Natural killer cell treated with Interleukin-12 subunit alpha and Interleukin-12 subunit beta and Interleukin-15 and Interleukin-18, amount 100 ng/mL, for 72 hours (primary cell): ENCODE data around the gene TAF11L10. TPM values are rescaled to one million over a fixed set of nuclear protein-coding genes. Genes with fewer than 3 reads are reported as not detected.
"Not testable (repeated sequence)": the region's sequence is repeated elsewhere in the genome, so short reads cannot be mapped to it uniquely, and the experiment has no call there.

Experiments
- ATAC-seq, 2 donors: fragments of 150-1000 bp; cut with Tn5 transposase in 1 of 2; sonication (Bioruptor Pico), chemical (Tn5 transposase) in 1 of 2; 2 replicates each; pipeline ENCODE4 v1.10.0; 2021
- DNase-seq: peaks from one replicate; pipeline ENCODE4 v3.0.0; 2022; ENCODE audit warnings: low spot score
- H3K27ac Mint-ChIP-seq, 2 donors: 1 replicate in 1 of 2; 2 replicates in 1 of 2; pipeline ENCODE4 v1.8.0; 2022; ENCODE audit warnings: mixed read lengths in 2 of 2, mild to moderate bottlenecking in 1 of 2, moderate library complexity in 1 of 2
- H3K27me3 Mint-ChIP-seq, 2 donors: 1 replicate in 1 of 2; 2 replicates in 1 of 2; pipeline ENCODE4 v1.8.0; 2022; ENCODE audit warnings: mixed read lengths in 2 of 2
- H3K36me3 Mint-ChIP-seq: one replicate; pipeline ENCODE4 v1.8.0; 2022; ENCODE audit warnings: mixed read lengths
- H3K4me1 Mint-ChIP-seq, 2 donors: 1 replicate in 1 of 2; 2 replicates in 1 of 2; pipeline ENCODE4 v1.8.0; 2022; ENCODE audit warnings: low read depth in 2 of 2, mixed read lengths in 2 of 2, mild to moderate bottlenecking in 1 of 2
- H3K4me3 Mint-ChIP-seq: one replicate; pipeline ENCODE4 v1.8.0; 2022; ENCODE audit warnings: mixed read lengths
- H3K9me3 Mint-ChIP-seq: 2 replicates; pipeline ENCODE4 v1.8.0; 2022; ENCODE audit warnings: mixed read lengths
- total RNA-seq, 2 donors: library from RNA; stranded (reverse); gene quantifications; one replicate each; pipeline ENCODE4 v1.2.3, GENCODE V29; 2022

The TAF11L10 gene
- total RNA-seq = not detected

GRCh38 chr5:17597728-17598127, at the start of gene TAF11L10:
Gene TAF11L10 (minus strand): TSS chr5:17597828.
- H3K27ac Mint-ChIP-seq, H3K4me1 Mint-ChIP-seq, DNase-seq, ATAC-seq, H3K9me3 Mint-ChIP-seq, H3K4me3 Mint-ChIP-seq, H3K27me3 Mint-ChIP-seq, H3K36me3 Mint-ChIP-seq: not testable (repeated sequence)

GRCh38 chr5:17634160-17634559, 36.5 kb upstream of the TAF11L10 start, which contains the start of gene TAF11L14:
Gene TAF11L14 (plus strand): TSS chr5:17634460.
- Mint-ChIP-seq H3K9me3 (peaks cover 5% of the 10 kb centered on the region), H3K4me1 (no peaks in the 10 kb centered on the region), H3K36me3 (peaks cover 4% of the 10 kb centered on the region), H3K27ac (no peak within 1 kb of the TSS), H3K4me3 (no peak within 1 kb of the TSS), H3K27me3 (no peaks in the 10 kb centered on the region)
- ATAC-seq = no peak
- no peak for DNase-seq

- DNase-seq, H3K36me3 Mint-ChIP-seq, H3K4me1 Mint-ChIP-seq, H3K27me3 Mint-ChIP-seq, ATAC-seq, H3K9me3 Mint-ChIP-seq, H3K4me3 Mint-ChIP-seq, H3K27ac Mint-ChIP-seq: not testable (repeated sequence)
Observed at GRCh38 chr5:17631788-17632187, 34.2 kb upstream of the TAF11L10 start, which contains the start of gene TAF11L13. Gene TAF11L13 (plus strand): TSS chr5:17632088.

- Mint-ChIP-seq H3K27ac (no peak overlapping the region), H3K4me3 (no peak overlapping the region), H3K27me3 (no peaks in the 10 kb centered on the region), H3K36me3 (no peaks in the 10 kb centered on the region), H3K4me1 (no peaks in the 10 kb centered on the region), H3K9me3 (peaks cover 12% of the 10 kb centered on the region)
- DNase-seq (no peak), ATAC-seq (peak in 1 of 2 donors; percentile 24)
Observed at GRCh38 chr5:17625686-17626085, 28.1 kb upstream of the TAF11L10 start.

GRCh38 chr5:17620627-17621026, 23.0 kb upstream of the TAF11L10 start:
- no peak for DNase-seq
- H3K27me3 Mint-ChIP-seq = no peaks in the 10 kb centered on the region
- no peak overlapping the region for H3K4me3 Mint-ChIP-seq
- H3K4me1 Mint-ChIP-seq = no peaks in the 10 kb centered on the region
- ATAC-seq = no peak
- peaks cover 8% of the 10 kb centered on the region for H3K36me3 Mint-ChIP-seq
- no peak overlapping the region for H3K27ac Mint-ChIP-seq
- H3K9me3 Mint-ChIP-seq = peaks cover 17% of the 10 kb centered on the region

GRCh38 chr5:17619354-17619753, 21.7 kb upstream of the TAF11L10 start:
- Mint-ChIP-seq H3K4me1 (no peaks in the 10 kb centered on the region), H3K27ac (no peak overlapping the region), H3K9me3 (peaks cover 16% of the 10 kb centered on the region), H3K36me3 (peaks cover 8% of the 10 kb centered on the region), H3K27me3 (no peaks in the 10 kb centered on the region), H3K4me3 (no peak overlapping the region)
- ATAC-seq (no peak), DNase-seq (no peak)

- Mint-ChIP-seq H3K27ac (no peak overlapping the region), H3K4me3 (no peak overlapping the region), H3K4me1 (no peaks in the 10 kb centered on the region), H3K36me3 (peaks cover 8% of the 10 kb centered on the region), H3K9me3 (peaks cover 14% of the 10 kb centered on the region), H3K27me3 (no peaks in the 10 kb centered on the region)
- no peak for DNase-seq
- ATAC-seq = no peak
Observed at GRCh38 chr5:17614872-17615605, 17.4 kb upstream of the TAF11L10 start.

- not testable (repeated sequence) for H3K4me3 Mint-ChIP-seq, H3K27me3 Mint-ChIP-seq, DNase-seq, H3K4me1 Mint-ChIP-seq, ATAC-seq, H3K27ac Mint-ChIP-seq, H3K36me3 Mint-ChIP-seq
- peaks cover 16% of the 10 kb centered on the region for H3K9me3 Mint-ChIP-seq
Observed at GRCh38 chr5:17610092-17610491, 12.5 kb upstream of the TAF11L10 start, which contains the start of gene TAF11L12. Gene TAF11L12 (plus strand): TSS chr5:17610392.

- not testable (repeated sequence) for ATAC-seq, H3K27ac Mint-ChIP-seq, H3K36me3 Mint-ChIP-seq, H3K4me3 Mint-ChIP-seq, DNase-seq, H3K27me3 Mint-ChIP-seq, H3K4me1 Mint-ChIP-seq
- H3K9me3 Mint-ChIP-seq = peaks cover 15% of the 10 kb centered on the region
Observed at GRCh38 chr5:17607461-17607860, 9.8 kb upstream of the TAF11L10 start.

GRCh38 chr5:17604951-17605350, 7.3 kb upstream of the TAF11L10 start:
- H3K4me3 Mint-ChIP-seq = no peak overlapping the region
- peaks cover 13% of the 10 kb centered on the region for H3K9me3 Mint-ChIP-seq
- H3K27ac Mint-ChIP-seq = no peak overlapping the region
- H3K27me3 Mint-ChIP-seq = no peaks in the 10 kb centered on the region
- H3K4me1 Mint-ChIP-seq = no peaks in the 10 kb centered on the region
- no peaks in the 10 kb centered on the region for H3K36me3 Mint-ChIP-seq
- no peak for DNase-seq
- ATAC-seq = no peak

- H3K27ac Mint-ChIP-seq, ATAC-seq, DNase-seq, H3K4me1 Mint-ChIP-seq, H3K36me3 Mint-ChIP-seq, H3K4me3 Mint-ChIP-seq, H3K27me3 Mint-ChIP-seq: not testable (repeated sequence)
- peaks cover 13% of the 10 kb centered on the region for H3K9me3 Mint-ChIP-seq
Observed at GRCh38 chr5:17603880-17604279, 6.3 kb upstream of the TAF11L10 start, which contains the start of gene TAF11L11. Gene TAF11L11 (plus strand): TSS chr5:17604183.

GRCh38 chr5:17594255-17594654, 3.4 kb downstream of the TAF11L10 start, which contains the start of gene TAF11L9:
Gene TAF11L9 (minus strand): TSS chr5:17594394.
- not testable (repeated sequence) for ATAC-seq, H3K27me3 Mint-ChIP-seq, H3K27ac Mint-ChIP-seq, H3K9me3 Mint-ChIP-seq, H3K4me3 Mint-ChIP-seq, H3K36me3 Mint-ChIP-seq, H3K4me1 Mint-ChIP-seq, DNase-seq

GRCh38 chr5:17590860-17591259, 6.8 kb downstream of the TAF11L10 start, which contains the start of gene TAF11L8:
Gene TAF11L8 (minus strand): TSS chr5:17590960.
- not testable (repeated sequence) for H3K27me3 Mint-ChIP-seq, ATAC-seq, H3K27ac Mint-ChIP-seq, H3K36me3 Mint-ChIP-seq, H3K4me3 Mint-ChIP-seq, DNase-seq, H3K4me1 Mint-ChIP-seq, H3K9me3 Mint-ChIP-seq

GRCh38 chr5:17585658-17586057, 12.0 kb downstream of the TAF11L10 start, which contains the start of gene TAF11L7:
Gene TAF11L7 (minus strand): TSS chr5:17585758.
- not testable (repeated sequence) for ATAC-seq, H3K27me3 Mint-ChIP-seq, H3K36me3 Mint-ChIP-seq, DNase-seq, H3K9me3 Mint-ChIP-seq, H3K4me3 Mint-ChIP-seq, H3K4me1 Mint-ChIP-seq, H3K27ac Mint-ChIP-seq
